GM04503 (cell line): ENCODE results near the gene HGS.

Experiments
- DNase-seq: peaks from one replicate; pipeline ENCODE4 v3.0.0-alpha.2; 2012; ENCODE audit warnings: low read depth

HGS gene

DNA sequence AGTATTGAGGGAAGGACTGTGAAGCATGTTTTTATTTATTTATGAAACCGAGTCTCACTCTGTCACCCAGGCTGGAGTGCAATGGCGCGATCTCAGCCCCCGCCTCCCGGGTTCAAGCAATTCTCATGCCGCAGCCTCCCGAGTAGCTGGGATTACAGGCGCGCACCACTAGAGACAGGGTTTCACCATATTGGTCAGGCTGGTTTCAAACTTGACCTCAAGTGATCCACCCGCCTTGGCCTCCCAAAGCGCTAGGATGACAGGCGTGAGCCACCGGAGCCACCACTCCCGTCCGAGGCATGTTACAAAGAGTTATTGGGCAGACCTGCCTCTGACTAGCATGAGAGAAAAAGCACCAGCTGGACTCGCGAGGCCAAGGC, 22.4 kb downstream of the HGS start:
- DNase-seq = no peak

DNA sequence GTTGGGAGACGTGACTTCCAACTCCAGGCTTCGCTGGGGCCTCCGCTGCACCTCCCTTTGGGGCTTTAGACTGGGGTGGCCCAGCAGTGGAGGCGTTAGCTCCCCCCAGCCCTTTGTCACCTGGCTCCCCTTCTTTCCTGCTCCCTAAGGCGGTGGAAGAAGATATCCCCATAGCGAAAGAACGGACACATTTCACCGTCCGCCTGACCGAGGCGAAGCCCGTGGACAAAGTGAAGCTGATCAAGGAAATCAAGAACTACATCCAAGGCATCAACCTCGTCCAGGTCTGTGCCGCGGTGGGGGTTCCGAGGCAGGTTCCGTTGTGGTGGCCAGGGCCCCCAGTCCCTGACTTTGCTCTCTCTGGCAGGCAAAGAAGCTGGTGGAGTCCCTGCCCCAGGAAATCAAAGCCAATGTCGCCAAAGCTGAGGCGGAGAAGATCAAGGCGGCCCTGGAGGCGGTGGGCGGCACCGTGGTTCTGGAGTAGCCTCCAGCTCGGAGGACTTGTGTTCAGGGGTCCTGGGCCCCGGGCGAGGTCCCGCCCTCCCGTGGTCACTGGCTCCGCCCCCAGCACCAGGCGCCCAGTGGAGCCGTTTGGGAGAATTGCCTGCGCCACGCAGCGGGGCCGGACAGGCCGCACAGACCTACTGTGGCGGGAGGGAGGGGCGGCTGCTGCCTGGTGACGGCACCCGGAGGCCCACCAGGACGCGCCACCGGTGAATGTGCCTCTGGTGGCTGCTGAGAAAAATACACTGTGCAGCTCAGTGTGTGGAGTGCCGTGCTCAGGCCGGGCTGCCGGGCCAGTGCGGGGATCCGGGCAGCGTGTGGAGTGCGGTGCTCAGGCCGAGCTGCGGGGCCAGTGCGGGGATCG, 23.2 kb downstream of the HGS start:
- no peak for DNase-seq

DNA sequence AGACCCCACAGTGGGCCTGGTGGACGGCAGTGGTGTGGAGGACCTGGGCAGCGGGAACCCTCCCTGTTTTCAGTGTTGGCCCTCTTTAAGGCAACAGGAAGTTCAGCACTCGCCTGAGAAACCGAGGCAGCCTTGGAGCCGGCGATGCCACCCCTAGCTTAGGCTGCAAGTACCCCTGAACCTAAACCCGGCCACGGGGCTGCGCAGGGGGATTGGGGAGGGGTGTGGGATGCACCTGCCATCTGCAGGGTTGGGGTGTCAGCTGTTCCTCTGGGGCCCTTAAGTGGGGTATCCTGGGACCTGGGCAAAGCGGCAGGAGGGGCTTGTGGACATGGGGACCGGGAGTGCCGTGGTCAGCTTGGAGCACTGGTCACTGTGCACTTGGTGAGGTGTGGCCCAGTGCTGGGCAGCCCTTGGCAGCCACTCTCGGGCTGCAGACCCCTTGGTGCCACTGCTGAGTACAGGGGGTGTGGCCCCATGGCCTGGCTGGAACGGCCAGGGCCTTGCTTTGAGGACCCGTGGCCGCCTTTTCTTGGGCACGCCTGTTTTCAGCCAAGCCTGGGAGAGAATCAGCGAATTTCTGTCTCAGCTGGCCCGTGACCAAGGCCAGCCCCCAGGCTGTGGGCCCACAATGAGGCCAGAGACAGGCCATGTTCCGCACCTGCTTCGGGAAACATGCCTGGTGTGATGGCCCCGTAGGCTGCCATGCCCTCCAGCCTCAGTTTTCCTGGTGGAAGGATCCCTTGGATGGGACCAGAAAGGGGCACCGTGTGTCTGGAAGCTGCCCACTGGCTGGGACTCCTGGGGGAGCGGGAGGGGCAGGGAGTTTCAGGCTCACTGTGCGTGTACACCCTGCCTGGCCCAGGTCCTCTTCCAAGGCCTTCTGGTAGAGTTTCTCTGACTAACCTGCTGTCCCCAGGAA, 24.2 kb downstream of the HGS start:
- DNase-seq = no peak

DNA sequence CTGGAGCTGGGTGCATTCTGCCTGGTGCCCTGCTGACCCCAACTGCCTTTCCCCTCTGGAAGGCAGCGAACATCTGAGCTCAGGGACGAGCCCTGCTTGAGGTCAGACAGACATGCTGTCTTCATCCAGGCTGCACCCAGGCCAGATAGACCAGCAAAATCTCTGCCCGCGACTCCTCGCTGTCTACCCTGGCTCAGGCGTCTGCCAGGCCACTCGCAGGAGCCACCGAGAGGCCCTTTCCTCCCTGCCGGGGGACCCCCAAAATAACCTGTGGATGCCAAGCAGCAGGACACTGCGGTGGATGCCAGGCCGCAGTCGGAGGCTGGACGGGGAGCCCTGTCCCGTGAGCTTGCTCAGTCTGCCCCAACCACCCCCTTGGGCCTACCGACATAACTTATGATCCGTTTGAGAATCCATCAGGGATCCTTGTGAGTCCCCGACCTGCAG, 25.0 kb downstream of the HGS start:
- no peak for DNase-seq

DNA sequence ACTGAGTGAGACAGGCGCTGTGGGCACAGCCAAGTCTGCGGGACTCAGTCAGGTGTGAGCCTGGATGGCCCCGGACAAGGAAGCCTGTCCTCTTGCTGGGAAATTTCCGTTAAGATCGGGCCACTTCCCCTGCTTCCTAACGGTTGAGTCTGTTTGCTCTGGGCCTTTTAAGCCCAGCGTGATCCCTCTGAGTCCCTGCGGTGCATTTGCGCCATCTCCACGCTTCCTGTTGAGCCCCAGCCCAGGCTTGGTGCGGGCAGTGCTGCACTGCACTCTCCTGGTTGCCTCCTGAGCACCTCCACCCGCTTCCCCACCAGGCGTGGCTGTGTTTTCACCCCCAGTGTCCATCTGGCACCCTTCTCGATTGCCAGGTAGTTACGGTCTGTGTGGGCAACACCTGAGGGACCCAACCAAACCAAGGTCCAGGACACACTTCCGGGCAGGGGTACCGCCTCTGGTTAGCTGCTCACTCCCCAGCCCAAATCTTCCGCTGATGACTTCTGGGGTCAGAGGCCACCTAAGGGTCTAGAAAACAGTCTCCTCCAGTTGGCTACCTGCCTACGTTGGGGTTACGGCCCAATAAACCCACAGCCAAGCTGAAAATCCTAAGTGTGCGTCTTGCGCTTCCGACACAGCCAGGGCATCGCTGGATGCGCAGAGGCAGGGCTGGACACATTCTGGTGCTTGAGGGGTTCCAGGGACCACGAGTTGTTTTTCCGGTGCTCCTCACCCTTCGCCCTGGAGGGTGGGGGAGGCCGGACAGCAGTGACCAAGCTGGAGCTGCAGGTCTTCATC, 26.9 kb downstream of the HGS start:
- no peak for DNase-seq

DNA sequence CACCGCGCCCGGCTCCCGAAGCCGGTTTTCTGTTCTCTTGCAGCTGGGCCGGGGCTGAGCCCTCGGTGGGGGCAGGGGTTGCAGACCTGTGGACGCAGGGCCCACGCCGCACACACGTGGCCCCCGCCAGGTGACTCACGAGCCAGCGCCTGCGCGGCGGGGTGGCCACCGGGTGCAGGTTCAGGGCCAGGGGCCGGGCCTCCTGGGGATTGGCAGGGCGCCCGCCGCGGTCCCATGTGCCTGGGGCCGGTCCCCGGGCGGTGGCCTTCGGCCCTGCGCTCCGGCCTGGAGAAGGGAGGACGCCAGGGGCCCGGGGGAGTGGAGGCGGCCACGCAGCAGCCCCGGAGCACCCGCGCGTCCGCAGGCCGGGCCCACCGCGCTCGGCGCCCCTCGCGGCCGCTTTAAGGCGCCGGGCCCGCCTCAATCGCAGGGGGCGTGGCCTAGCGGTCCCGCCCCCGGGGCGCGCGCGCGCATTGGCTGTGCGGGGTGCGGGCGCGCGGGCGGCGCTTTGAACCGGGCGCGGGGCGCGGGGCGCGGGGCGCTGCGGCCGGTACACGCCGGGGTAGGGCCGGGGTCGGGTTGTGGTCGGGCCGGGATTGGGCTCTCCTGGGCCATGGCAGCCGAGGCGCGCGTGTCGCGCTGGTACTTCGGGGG, 28.1 kb downstream of the HGS start, which contains the start of gene SLC25A10:
TSS of gene SLC25A10 (plus strand) at position 471 of the 654 bp plus-strand sequence. CDS start at position 614, 143 bp downstream.
- no peak for DNase-seq

DNA sequence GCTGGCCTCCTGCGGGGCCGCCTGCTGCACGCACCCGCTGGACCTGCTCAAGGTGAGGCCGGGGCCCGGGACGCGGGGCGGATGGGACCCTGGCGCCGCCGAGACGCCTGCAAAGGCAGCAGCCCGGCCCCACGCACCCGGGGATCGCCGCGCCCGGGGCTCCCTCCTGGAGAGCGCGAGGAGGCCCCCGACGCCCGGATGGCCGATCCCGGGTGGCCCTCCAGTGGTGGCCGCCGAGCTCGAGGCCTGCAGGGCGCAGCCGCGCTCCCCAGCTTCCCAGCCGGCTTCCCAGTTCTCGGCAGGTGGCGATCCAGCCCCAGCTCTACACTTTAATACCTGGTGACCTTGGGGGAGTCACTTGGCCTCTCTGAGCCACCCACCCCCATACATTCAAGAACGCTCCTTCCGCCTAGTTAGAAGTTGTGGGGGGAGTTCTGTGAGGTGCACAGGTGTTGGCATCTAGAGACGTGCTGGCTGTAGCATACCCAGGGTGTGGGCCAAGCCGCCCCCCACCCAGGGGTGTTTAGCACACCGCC, 28.7 kb downstream of the HGS start:
- no peak for DNase-seq

DNA sequence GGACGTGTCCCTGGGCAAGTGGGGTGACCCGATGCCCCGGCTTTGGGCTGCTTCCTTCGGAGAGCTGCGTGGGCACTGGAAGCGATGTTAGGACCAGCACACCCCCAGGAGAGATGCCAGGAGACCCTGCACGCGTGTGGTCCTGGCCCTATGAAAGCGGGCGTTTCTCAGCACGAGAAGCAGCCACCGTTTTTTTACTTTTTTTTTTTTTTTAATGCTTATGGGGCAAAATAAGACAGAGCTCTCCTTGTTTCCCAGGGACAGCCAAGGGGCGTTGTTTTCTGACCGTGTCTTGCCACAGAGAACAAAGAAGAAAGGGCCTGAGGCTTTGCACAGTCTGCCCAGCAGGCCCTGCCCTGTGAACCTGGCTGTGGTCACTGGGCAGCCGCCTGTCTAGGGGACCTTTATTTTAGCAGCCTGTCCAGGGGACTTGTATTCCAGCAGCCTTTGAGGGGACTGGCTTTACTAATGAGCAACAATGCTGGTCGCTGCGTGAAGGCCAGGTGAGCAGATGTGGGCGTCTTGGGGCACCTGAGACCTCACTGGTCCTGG, 29.3 kb downstream of the HGS start:
- no peak for DNase-seq

DNA sequence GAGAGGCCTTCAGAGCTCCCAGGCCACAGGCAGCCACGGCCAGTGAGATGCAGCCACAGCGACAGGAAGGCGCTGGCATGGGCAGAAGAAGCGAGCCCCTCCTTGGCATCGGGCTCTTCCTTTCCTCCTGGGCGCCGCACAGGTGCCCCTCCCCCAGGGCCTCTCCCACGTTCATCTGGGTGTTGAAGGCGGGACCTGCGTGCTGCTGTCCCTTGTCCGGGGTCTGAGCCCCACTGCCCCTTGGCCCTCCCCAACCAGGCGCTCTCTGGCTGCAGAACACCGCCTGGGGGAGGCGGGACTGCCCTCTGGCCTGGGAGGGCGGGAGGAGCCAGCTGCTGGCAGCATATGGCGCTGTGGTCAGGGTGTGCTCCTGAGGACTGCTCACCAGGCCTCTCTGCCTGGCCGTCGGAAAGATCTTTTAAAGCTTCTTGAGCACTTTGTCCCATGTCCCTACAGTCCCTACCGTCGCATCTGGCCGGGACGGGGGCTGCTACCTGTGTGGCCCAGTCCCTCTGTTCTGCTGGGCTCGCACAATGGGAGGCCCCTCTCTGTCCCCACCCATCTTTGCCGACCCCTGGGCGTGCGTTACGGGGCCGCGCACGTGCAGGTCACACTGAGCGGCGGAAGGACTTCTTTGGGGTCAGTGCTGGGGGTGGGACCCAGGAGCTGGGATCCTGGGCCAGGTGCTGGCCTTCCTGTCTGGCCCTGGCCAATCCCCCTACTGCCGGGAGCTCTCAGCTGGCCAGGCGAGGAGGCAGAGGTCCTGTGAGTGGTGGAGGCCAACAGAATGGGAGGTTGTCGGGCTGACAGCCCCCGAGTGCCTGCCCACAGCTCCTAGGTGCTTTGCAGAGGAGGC, 30.0 kb downstream of the HGS start:
- no peak for DNase-seq

DNA sequence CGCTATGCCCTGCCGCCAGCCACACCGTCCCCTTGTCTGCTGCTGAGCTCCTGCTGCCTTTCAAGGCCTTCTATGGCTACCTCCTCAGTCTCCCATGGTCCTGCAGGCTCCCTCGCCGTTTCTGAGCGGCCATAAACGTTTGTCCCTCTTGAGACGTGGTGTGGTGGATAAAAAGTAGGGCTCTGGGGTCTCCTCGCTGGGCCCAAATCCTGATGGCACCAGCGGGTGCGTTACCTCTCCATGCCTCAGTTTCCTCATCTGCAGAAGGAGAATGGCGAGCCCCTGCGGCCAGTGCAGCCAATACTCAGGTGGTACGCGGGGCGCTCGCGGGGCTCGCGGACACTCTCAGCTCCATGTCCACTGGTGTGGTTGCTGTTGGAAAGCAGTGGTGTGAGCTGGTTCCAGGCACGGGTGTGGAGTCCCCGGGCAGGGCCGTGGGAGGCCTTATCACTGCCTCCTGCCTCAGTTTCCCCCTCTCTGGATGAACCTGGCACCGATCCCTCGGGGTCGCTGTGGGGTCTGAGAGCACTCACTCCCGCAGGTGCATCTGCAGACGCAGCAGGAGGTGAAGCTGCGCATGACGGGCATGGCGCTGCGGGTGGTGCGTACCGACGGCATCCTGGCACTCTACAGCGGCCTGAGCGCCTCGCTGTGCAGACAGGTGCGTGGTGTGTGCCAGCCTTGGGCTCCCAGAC, 30.7 kb downstream of the HGS start:
- no peak for DNase-seq

DNA sequence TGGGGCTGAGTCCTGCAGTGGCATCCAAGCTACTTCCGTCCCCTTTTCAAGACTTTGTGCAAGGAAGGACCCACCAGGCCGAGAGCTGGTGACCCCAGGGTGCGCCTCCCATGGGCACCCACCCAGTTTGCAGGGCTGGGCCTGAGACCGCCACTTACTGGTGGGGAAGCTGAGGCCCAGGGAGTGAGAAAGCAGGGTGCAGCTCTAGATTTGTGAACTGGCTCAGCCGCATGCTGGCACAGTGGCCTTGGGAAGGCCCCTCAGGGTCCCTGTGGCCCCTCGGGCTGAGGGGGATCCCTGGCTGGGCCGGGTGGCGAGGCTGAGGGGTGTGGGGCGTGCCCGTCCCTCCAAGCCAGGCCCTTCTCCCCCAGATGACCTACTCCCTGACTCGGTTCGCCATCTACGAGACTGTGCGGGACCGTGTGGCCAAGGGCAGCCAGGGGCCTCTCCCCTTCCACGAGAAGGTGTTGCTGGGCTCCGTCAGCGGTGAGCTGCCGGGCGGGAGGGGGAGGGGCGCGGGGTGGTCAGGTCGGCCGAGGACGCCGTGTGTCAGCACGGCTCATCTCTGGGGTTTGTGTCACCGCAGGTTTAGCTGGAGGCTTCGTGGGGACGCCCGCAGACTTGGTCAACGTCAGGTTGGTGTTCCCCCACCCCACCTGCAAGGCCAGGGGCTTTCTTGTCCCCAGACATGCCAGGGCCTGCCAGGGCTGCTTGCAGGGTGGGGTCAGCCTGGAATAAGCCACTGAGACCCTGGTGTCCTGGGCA, 31.5 kb downstream of the HGS start:
- DNase-seq = no peak

DNA sequence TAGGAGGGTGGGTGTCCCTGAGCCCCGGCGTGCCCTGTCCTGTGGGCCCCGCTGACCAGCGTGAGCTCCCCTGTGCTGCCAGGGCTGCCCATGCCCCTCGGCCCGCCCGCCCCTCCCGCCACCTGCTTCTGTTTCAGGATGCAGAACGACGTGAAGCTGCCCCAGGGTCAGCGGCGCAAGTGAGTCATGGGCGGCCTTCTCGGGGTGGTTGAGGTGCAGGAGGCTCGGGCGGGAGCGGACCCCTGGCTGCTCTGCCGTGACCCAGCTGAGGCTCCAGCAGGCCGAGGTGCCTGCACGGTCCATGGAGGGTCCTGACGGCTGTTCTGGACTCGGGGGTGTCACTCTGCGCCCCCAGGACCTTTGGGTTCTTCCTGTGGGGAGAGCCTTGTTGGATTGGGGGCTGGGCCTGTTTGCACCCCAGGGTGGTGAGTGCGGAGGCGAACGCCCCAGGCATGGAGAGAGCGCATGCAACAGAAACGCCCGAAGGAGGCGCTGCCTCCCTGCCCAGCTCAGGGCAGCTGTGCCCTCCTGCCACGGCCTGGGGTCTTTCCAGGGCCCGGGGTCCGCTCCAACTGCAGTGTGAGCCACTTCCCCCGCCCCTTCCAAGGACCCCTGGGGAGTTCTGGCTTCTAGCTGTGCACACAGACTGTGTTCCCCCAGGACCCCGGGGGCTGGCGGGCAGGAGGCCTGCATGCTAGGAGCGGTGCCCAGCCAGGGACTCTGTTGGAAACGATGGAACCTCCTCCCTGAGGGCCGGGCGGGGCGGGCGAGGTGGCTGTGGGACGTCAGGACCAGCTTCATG, 32.3 kb downstream of the HGS start:
- DNase-seq = no peak

DNA sequence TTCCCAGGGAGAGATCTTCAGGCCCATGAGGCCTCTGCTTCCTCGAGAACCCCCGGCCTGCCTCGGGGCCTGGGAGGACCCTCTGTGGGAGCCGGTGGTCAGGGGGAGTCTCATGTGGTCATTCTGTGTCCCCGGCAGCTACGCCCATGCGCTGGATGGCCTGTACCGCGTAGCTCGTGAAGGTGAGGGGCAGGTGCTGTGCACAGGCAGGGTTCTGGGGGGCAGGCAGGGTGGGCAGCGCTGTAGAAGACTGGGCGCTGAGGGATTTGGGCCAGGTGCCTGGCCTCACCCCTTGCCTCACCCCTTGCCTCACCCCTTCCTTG, 32.8 kb downstream of the HGS start:
- no peak for DNase-seq

DNA sequence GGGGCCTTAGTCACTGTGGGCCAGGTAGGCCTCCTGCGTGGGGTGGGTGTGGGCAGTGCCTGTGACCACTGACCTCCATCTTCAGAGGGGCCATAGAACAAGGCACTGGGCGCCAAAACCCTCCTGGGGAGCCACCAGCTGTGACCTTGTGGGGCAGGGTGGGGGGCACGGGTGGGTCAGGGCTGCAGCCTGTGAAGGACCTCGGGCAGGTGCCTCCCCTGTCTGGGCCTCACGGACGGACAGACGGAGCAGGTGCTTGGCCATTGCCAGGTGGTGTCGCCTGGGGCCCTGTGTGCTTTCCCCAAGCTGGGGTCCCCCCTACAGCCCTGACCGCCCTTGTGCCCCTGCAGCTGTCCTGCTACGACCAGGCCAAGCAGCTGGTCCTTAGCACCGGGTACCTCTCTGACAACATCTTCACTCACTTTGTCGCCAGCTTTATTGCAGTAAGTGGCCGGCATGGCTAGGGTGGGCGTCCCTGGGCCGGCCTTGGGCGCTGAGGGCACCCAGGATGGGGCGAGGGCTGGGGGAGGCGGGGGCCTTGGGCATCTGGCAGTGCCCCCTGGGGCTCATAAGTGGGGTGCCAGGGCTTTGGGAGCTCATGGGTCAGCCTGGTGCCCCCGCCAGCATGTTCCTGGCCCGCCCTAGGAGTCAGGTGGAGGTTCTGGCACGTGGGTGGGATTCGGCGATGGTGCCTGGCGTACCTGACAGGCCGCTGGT, 33.4 kb downstream of the HGS start:
- DNase-seq = no peak

DNA sequence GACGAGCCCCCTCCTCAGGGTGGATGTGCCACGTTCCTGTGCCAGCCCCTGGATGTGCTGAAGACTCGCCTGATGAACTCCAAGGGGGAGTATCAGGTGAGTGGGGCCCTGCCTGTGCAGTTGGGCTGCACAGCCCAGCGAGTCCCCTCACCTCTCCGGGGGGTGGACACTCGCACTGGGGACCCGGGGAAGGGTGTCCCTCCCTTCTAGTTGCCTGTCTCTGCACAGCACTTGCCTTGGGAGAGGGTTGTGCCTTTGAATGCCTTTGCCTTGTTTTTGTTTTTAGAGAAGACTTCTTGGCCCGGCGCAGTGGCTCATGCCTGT, 33.9 kb downstream of the HGS start:
- DNase-seq = no peak

DNA sequence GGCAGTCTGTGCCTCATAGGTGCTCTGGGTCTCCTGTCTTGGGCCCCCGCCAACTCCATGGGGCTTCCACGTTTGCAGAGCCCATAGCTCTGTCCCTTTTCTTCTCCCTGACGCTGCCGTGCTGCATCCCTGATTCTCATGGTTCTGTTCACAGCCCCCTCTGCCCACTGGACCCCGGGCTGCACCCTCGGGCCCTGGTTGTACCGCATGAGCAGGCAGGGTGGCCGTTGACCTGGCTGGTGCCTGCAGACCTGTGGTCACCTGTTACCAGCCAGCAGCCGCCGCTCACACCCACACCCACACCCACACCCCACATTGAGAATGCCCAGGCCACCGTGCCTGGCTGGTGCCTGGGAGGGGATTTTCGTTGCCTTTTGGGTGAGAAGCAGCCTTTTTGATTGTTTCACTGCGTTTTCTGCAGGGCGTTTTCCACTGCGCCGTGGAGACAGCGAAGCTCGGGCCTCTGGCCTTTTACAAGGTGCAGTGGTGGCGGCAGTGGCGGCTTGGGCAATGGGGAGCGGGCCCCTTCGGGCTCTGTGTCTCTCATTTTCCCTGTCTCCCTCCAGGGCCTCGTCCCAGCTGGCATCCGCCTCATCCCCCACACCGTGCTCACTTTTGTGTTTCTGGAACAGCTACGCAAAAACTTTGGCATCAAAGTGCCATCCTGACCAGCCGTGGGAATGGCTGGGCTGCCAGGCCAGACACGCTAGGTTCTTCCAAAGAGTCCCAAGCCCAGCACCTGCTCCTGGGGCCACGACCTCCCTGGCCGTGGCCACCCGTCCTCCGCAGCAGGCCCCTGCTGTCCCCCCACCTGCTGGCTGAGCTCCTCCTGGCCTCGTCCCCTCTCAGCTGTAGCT, 35.8 kb downstream of the HGS start:
- no peak for DNase-seq
